ENCODE results near the gene ZC3H14. TPM values are rescaled to one million over a fixed set of nuclear protein-coding genes. Genes with fewer than 3 reads are reported as not detected.

The ZC3H14 gene
- total RNA-seq, 1 donor from 2014 or later = 116 TPM

GRCh38 chr14:88553886-88554456 is 8.9 kb upstream of the ZC3H14 start:
- peaks cover 4% of the 10 kb centered on the region for H3K36me3 Mint-ChIP-seq (ENCODE audit: insufficient read depth)

GRCh38 chr14:88554457-88555286 is 8.2 kb upstream of the ZC3H14 start, which contains the start of gene PTPN21:
Gene PTPN21 (minus strand): TSS chr14:88555007. CDS start chr14:88550417, 4,590 bp downstream.
- H3K4me3 Mint-ChIP-seq (ENCODE audit: low read depth) = peak within 1 kb of the TSS; percentile 95
- peak within 1 kb of the TSS; percentile 99 for H3K27ac Mint-ChIP-seq
- H3K9me3 Mint-ChIP-seq (ENCODE audit: low read depth) = no peaks in the 10 kb centered on the region
- peaks cover 34% of the 10 kb centered on the region for H3K4me1 Mint-ChIP-seq (ENCODE audit: low read depth)
- DNase-seq (ENCODE audit: low spot score, unreplicated experiment) = peak; percentile 66
- H3K36me3 Mint-ChIP-seq (ENCODE audit: insufficient read depth) = peaks cover 2% of the 10 kb centered on the region
- H3K27me3 Mint-ChIP-seq = no peaks in the 10 kb centered on the region
- TF ChIP-seq CTCF (IDR thresholded peaks at IDR 0.05; ENCODE audit: unreplicated experiment) = no peak

More at GRCh38 chr14:88553886-88554456, 8.9 kb upstream of the ZC3H14 start:
- Mint-ChIP-seq H3K4me3 (ENCODE audit: low read depth) (peak overlapping the region; percentile 95), H3K4me1 (ENCODE audit: low read depth) (peaks cover 34% of the 10 kb centered on the region), H3K27me3 (no peaks in the 10 kb centered on the region), H3K9me3 (ENCODE audit: low read depth) (no peaks in the 10 kb centered on the region), H3K27ac (peak overlapping the region; percentile 99)
- TF ChIP-seq CTCF (IDR thresholded peaks at IDR 0.05; ENCODE audit: unreplicated experiment) = no peak
- no peak for DNase-seq (ENCODE audit: low spot score, unreplicated experiment)

- Mint-ChIP-seq H3K9me3 (ENCODE audit: low read depth) (no peaks in the 10 kb centered on the region), H3K27ac (peak overlapping the region; percentile 65), H3K4me1 (ENCODE audit: low read depth) (peaks cover 27% of the 10 kb centered on the region), H3K4me3 (ENCODE audit: low read depth) (no peak overlapping the region), H3K27me3 (no peaks in the 10 kb centered on the region), H3K36me3 (ENCODE audit: insufficient read depth) (peaks cover 2% of the 10 kb centered on the region)
- no peak for DNase-seq (ENCODE audit: low spot score, unreplicated experiment)
- TF ChIP-seq CTCF (IDR thresholded peaks at IDR 0.05; ENCODE audit: unreplicated experiment) = no peak
Measured at GRCh38 chr14:88556581-88556980, 6.3 kb upstream of the ZC3H14 start.

GRCh38 chr14:88559852-88560251 is 3.0 kb upstream of the ZC3H14 start:
- Mint-ChIP-seq H3K27me3 (no peaks in the 10 kb centered on the region), H3K36me3 (ENCODE audit: insufficient read depth) (peaks cover 2% of the 10 kb centered on the region), H3K9me3 (ENCODE audit: low read depth) (no peaks in the 10 kb centered on the region), H3K4me3 (ENCODE audit: low read depth) (no peak overlapping the region), H3K27ac (no peak overlapping the region), H3K4me1 (ENCODE audit: low read depth) (peaks cover 23% of the 10 kb centered on the region)
- DNase-seq (ENCODE audit: low spot score, unreplicated experiment) = no peak
- TF ChIP-seq CTCF (IDR thresholded peaks at IDR 0.05; ENCODE audit: unreplicated experiment) = no peak

GRCh38 chr14:88562532-88562830 is 356 bp upstream of the ZC3H14 start:
- DNase-seq (ENCODE audit: low spot score, unreplicated experiment) = no peak
- H3K36me3 Mint-ChIP-seq (ENCODE audit: insufficient read depth) = peaks cover 2% of the 10 kb centered on the region
- H3K27me3 Mint-ChIP-seq = no peaks in the 10 kb centered on the region
- H3K27ac Mint-ChIP-seq = peak overlapping the region; percentile 91
- H3K4me3 Mint-ChIP-seq (ENCODE audit: low read depth) = peak overlapping the region; percentile 93
- TF ChIP-seq CTCF (IDR thresholded peaks at IDR 0.05; ENCODE audit: unreplicated experiment) = peak; percentile 10
- peaks cover 10% of the 10 kb centered on the region for H3K4me1 Mint-ChIP-seq (ENCODE audit: low read depth)
- H3K9me3 Mint-ChIP-seq (ENCODE audit: low read depth) = no peaks in the 10 kb centered on the region

All from progenitor cell of endocrine pancreas (in vitro differentiated cells).